ENCODE results near the gene KCNMA1.
"Not testable (repeated sequence)": the region's sequence is repeated elsewhere in the genome, so short reads cannot be mapped to it uniquely, and the experiment has no call there.

Gene KCNMA1

GRCh38 chr10:77637532-77638320 is at the start of gene KCNMA1:
KCNMA1 (minus strand) TSS chr10:77637808.
- no peak for DNase-seq (ENCODE audit: low read depth in 3 of 3)

- DNase-seq (ENCODE audit: low read depth in 3 of 3) = no peak
Measured at GRCh38 chr10:77686650-77687417, 49.2 kb upstream of the KCNMA1 start.

GRCh38 chr10:77686096-77686495 is 48.5 kb upstream of the KCNMA1 start:
- no peak for DNase-seq (ENCODE audit: low read depth in 3 of 3)

GRCh38 chr10:77685432-77685831 is 47.8 kb upstream of the KCNMA1 start:
- no peak for DNase-seq (ENCODE audit: low read depth in 3 of 3)

DNA sequence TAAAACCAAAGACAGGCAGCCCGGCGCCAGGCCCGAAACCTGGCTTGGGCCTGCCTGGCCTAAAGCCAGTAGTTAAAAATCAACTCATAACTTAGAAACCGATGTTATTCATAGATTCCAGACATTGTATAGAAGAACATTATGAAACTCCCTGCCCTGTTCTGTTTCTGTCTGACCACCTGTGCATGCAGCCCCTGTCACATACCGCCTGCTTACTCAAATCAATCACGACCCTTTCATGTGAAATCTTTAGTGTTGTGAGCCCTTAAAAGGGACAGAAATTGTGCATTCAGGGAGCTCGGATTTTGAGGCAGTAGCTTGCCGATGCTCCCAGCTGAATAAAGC is 45.5 kb upstream of the KCNMA1 start:
- not testable (repeated sequence) for DNase-seq (ENCODE audit: low read depth in 3 of 3)

- no peak for DNase-seq (ENCODE audit: low read depth in 3 of 3)
Measured at GRCh38 chr10:77682393-77683087, 44.9 kb upstream of the KCNMA1 start.

GRCh38 chr10:77681839-77682238 is 44.2 kb upstream of the KCNMA1 start:
- DNase-seq (ENCODE audit: low read depth in 3 of 3) = no peak

GRCh38 chr10:77680811-77681210 is 43.2 kb upstream of the KCNMA1 start:
- DNase-seq (ENCODE audit: low read depth in 3 of 3) = no peak

GRCh38 chr10:77680065-77680464 is 42.5 kb upstream of the KCNMA1 start:
- DNase-seq (ENCODE audit: low read depth in 3 of 3) = no peak

- DNase-seq (ENCODE audit: low read depth in 3 of 3) = no peak
Measured at GRCh38 chr10:77679217-77679616, 41.6 kb upstream of the KCNMA1 start.

DNA sequence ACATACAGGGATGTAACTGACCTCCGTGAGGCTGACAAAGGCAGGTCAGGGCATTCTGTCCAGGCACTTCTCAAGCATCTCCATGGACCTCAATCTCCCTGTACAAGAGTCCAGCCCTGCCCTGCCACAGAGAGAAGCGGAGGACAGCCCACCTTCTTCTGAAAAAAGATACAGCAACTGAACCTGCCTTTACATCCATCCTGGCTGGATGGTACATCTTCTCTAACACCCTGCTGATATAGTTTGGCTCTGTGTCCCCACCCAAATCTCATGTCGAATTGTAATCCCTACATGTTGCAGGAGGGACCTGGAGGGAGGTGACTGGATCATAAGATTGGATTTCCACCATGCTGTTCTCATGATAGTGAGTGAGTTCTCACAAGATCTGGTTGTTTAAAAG is 40.5 kb upstream of the KCNMA1 start:
- DNase-seq (ENCODE audit: low read depth in 3 of 3) = no peak

GRCh38 chr10:77675347-77675746 is 37.7 kb upstream of the KCNMA1 start:
- DNase-seq (ENCODE audit: low read depth in 3 of 3) = no peak

GRCh38 chr10:77673515-77674140 is 36.0 kb upstream of the KCNMA1 start:
- no peak for DNase-seq (ENCODE audit: low read depth in 3 of 3)

- no peak for DNase-seq (ENCODE audit: low read depth in 3 of 3)
Measured at GRCh38 chr10:77673101-77673500, 35.5 kb upstream of the KCNMA1 start.

GRCh38 chr10:77671594-77672252 is 34.1 kb upstream of the KCNMA1 start:
- DNase-seq (ENCODE audit: low read depth in 3 of 3) = no peak

- DNase-seq (ENCODE audit: low read depth in 3 of 3) = no peak
Measured at GRCh38 chr10:77670817-77671443, 33.3 kb upstream of the KCNMA1 start.

GRCh38 chr10:77669892-77670291 is 32.3 kb upstream of the KCNMA1 start:
- DNase-seq (ENCODE audit: low read depth in 3 of 3) = no peak

DNA sequence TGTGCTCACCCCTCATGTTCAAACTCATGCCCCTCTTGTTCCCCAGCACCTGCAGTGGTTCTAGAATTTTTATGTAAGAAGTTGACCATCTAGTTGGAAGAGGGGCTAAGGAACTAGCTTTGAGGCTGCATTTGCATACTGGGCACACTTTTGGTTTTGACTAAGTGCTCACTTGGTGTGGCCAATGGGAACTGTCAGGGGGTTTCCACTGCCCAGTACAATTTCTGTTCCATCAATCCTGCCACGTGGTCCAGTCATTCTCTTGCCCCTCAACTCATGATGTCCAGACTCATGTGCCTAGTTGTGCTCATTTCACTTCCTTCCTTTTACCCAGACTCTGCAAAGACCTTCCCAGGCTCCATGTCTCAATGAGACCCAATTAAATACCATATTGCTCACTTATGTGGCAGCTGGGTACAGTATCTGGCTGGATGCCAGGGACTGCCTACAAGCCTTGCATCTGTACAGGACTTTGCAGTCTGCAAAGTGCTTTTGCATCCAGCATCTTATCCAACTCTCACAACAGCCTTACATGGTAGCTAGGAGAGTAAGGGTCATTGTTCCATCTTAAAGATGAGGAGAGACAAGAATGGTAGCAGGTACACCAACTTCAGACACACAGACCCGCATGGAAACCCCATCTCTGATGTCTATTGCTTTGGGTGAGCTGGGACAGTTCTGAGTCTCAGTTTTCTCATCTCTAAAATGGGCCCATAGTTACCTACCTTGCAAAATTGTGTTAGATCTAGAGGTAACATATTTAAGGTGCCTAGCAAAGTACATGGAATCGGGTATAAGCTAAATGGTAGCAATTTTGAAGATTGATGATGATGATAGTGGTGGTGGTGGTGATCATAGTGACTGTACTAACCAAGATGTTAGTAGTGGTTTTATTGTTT is 30.1 kb upstream of the KCNMA1 start:
- no peak for DNase-seq (ENCODE audit: low read depth in 3 of 3)

GRCh38 chr10:77666821-77667220 is 29.2 kb upstream of the KCNMA1 start:
- no peak for DNase-seq (ENCODE audit: low read depth in 3 of 3)

- DNase-seq (ENCODE audit: low read depth in 3 of 3) = no peak
Measured at GRCh38 chr10:77664696-77665095, 27.1 kb upstream of the KCNMA1 start.

All from stimulated activated CD4-positive, alpha-beta T cell treated with anti-CD3 and anti-CD28 coated beads, TNF-alpha, amount 100 ng/mL, for 4 hours (primary cell).